Activated naive CD8-positive, alpha-beta T cell (primary cell): Measurements from ENCODE around the gene ELOVL5.
A peak's percentile ranks its signal among the peaks of the same experiment; 100 is the strongest.
"Not testable (repeated sequence)": the region's sequence is repeated elsewhere in the genome, so short reads cannot be mapped to it uniquely, and the experiment has no call there.

Source experiments
- H3K27ac Mint-ChIP-seq: one replicate; pipeline ENCODE4 v1.8.0; 2021; ENCODE audit warnings: mixed read lengths
- H3K27me3 Mint-ChIP-seq: one replicate; pipeline ENCODE4 v1.8.0; 2021; ENCODE audit warnings: mixed read lengths
- H3K36me3 Mint-ChIP-seq: one replicate; pipeline ENCODE4 v1.8.0; 2021; ENCODE audit warnings: mixed read lengths
- H3K4me1 Mint-ChIP-seq: one replicate; pipeline ENCODE4 v1.8.0; 2021; ENCODE audit warnings: low read depth, mixed read lengths
- H3K4me3 Mint-ChIP-seq: one replicate; pipeline ENCODE4 v1.8.0; 2021; ENCODE audit warnings: mild to moderate bottlenecking, mixed read lengths
- H3K9me3 Mint-ChIP-seq: one replicate; pipeline ENCODE4 v1.8.0; 2021; ENCODE audit warnings: low read depth, mixed read lengths

ELOVL5 gene, protein sequence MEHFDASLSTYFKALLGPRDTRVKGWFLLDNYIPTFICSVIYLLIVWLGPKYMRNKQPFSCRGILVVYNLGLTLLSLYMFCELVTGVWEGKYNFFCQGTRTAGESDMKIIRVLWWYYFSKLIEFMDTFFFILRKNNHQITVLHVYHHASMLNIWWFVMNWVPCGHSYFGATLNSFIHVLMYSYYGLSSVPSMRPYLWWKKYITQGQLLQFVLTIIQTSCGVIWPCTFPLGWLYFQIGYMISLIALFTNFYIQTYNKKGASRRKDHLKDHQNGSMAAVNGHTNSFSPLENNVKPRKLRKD

DNA sequence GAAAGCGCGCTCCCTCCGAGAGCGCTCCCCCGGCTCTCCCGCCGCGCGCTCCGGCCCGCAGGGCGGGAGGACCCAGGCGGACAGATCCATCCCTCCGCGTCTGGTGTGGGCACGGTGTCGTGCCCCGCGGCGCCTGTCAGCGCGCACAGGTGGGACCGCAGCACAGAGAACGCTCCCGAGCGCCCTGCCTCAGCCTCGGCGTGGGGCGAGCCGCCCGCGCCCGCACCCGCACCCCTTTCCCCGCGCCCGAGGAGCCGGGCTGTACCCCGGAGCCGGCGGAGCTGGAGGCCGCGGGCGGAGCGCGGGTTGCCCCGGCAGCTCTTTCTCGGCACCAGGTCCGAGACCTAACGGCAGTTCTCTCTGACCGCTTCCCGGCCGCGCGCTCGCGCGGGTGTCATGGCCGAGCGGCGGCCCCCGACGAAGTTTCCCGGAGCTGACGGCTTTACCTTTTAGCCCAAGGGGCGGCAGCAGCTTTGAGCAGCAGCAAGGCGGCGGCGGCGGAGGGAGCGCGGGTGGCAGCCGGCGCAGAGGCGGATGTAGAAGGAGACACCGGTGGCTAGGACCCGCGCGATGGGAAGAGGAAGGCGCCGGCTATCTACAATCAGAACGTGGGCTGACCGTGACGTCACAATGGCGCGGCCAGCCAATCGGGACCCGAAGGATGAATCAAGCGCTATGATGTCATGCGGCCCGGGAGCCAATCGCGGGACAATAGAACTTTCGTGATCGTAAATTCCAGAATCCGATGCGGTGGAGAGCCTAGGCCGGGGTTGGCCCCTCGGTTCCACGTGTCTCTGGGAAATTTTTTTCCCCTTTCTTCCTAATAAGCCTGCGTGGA, at the start of gene ELOVL5:
Gene ELOVL5, minus strand, starts transcription at position 580 of the 838 bp plus-strand sequence. CDS start 53,251 bp downstream, outside the sequence.
- H3K36me3 Mint-ChIP-seq, result peaks cover 6% of the 10 kb centered on the region
- peak within 1 kb of the TSS; percentile 94 for H3K27ac Mint-ChIP-seq
- peaks cover 51% of the 10 kb centered on the region for H3K4me1 Mint-ChIP-seq
- H3K27me3 Mint-ChIP-seq, result no peaks in the 10 kb centered on the region
- H3K9me3 Mint-ChIP-seq, result no peaks in the 10 kb centered on the region
- H3K4me3 Mint-ChIP-seq, result peak within 1 kb of the TSS; percentile 97

DNA sequence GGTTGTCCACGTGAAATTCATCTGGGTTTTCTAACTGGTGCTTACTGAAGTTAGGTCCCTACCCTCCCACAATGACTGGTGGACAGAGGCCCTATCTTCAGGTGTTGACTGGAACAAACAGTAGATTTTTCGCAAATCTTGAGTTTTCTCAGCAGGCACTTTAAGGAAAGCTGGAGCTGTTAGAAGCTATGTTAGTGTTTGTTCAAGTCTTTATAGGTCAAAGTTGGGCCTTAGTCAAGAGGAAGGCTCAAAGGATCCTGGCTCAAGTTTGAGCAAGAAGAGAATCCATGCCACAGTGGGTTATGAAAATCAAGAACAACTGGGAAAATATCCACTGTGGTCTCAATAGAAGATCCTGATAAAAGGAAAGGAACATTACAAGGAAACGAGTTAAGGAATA, 48.5 kb upstream of the ELOVL5 start:
- Mint-ChIP-seq H3K27me3 (no peaks in the 10 kb centered on the region), H3K9me3 (no peaks in the 10 kb centered on the region), H3K27ac (no peak overlapping the region), H3K4me3 (no peak overlapping the region), H3K4me1 (no peaks in the 10 kb centered on the region), H3K36me3 (no peaks in the 10 kb centered on the region)

DNA sequence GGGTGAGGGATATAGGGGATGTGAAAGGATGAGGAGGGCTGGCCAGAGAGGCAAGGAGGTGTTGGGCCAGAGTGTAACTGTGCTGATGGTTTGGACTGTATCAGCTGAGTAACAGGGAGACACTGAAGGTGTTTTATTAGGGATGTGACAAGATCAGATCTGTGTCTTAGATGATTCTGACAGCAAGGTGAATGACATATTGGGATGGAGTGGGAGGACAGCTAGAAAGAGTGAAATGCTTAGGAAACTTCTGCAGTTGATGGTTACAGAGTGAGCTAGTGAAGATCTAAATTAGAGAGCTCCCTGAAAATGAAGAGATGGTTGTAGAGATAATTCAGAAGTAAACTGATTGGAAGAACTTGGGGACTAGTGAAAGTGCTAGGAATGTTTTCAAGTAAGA, 47.2 kb upstream of the ELOVL5 start:
- H3K4me1 Mint-ChIP-seq, result no peaks in the 10 kb centered on the region
- no peaks in the 10 kb centered on the region for H3K9me3 Mint-ChIP-seq
- H3K27me3 Mint-ChIP-seq, result no peaks in the 10 kb centered on the region
- H3K27ac Mint-ChIP-seq, result no peak overlapping the region
- H3K4me3 Mint-ChIP-seq, result no peak overlapping the region
- no peaks in the 10 kb centered on the region for H3K36me3 Mint-ChIP-seq

DNA sequence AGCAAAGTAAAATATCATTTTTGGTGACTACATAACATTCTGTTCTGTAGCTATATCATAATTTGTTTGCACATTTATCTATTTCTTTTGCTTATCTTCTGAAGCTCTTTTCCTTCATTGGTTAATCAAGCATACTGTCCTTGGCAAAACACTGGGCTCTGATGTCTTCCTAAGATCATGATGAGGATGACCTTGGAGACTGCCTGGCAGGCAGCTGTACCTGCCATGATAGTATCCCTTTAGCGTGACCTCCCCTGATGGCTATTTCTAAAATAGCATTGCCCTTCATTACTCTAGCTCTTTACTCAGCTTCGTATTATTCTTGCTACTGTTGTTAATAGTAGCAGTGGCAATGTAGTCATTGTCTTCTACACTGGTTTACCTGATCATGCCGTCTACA, 46.0 kb upstream of the ELOVL5 start:
- H3K9me3 Mint-ChIP-seq, result no peaks in the 10 kb centered on the region

DNA sequence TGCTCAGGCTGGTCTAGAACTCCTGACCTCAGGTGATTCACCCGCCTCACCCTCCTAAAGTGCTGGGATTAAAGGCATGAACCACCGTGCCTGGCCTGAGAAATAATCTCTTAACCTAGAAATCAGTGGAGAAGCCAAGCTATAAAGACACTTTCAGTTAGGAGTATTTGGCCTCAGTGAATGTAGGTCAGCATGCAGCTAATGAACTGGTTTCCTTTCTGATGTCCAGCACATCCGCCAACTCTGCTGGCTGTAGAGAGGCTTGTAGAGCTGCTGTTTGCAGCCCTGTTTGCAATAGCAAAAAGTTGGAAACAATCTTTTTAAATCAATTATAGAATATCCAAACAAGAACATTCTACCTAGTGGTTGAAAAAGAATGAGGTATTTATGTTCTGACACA, 42.4 kb upstream of the ELOVL5 start:
- Mint-ChIP-seq H3K4me1 (no peaks in the 10 kb centered on the region), H3K9me3 (no peaks in the 10 kb centered on the region), H3K27me3 (no peaks in the 10 kb centered on the region), H3K4me3 (no peak overlapping the region), H3K36me3 (no peaks in the 10 kb centered on the region), H3K27ac (no peak overlapping the region)

More for the DNA sequence above, 46.0 kb upstream of the ELOVL5 start:
- Mint-ChIP-seq H3K27ac (no peak overlapping the region), H3K27me3 (no peaks in the 10 kb centered on the region), H3K4me1 (no peaks in the 10 kb centered on the region), H3K36me3 (no peaks in the 10 kb centered on the region), H3K4me3 (no peak overlapping the region)

DNA sequence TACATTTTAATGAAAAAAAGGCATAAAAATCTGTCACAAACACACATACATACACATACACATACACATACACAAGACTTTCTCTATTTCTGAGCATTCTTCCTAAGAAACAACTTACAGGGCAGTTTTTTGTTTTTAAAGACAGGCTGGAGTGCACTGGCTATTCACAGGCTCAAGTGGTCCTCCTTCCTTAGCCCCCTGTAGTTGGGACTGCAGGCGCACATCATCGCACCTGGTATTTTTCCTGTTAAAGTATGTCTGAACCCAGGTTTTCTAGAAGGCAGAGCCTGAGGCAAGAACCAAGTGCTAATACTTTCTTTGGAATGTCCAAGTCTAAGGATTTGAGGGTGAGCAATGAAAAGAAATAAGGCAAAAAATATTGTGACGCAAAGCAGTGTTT, 41.3 kb upstream of the ELOVL5 start:
- Mint-ChIP-seq H3K9me3 (no peaks in the 10 kb centered on the region), H3K4me3 (no peak overlapping the region), H3K36me3 (no peaks in the 10 kb centered on the region), H3K4me1 (no peaks in the 10 kb centered on the region), H3K27me3 (no peaks in the 10 kb centered on the region), H3K27ac (no peak overlapping the region)

DNA sequence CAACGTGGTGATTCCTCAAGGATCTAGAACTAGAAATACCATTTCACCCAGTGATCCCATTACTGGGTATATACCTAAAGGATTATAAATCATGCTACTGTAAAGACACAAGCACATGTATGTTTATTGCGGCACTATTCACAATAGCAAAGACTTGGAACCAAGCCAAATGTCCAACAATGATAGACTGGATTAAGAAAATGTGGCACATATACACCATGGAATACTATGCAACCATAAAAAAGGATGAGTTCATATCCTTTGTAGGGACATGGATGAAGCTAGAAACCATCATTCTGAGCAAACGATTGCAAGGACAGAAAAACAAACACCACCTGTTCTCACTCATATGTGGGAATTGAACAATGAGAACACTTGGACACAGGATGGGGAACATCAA, 39.9 kb upstream of the ELOVL5 start:
- H3K36me3 Mint-ChIP-seq, result not testable (repeated sequence)

DNA sequence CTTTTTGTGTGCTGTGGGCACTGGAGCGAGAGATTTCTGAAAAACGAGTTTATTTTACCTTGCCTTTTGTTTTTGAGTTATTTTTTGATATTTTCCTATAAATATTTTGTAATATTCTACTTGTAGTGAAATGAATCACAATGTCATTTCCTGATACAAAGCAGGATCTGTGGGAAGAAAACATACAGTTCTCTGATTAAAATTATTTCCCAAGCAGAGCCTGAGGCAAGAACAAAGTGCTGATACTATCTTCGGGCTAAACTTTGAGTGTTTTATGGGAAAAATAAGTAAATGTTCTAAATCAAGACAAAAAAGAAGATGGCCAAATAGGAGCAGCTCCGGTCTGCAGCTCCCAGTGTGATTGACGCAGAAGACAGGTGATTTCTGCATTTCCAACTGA, 33.7 kb upstream of the ELOVL5 start:
- H3K27me3 Mint-ChIP-seq, result peaks cover 2% of the 10 kb centered on the region
- no peak overlapping the region for H3K4me3 Mint-ChIP-seq
- H3K4me1 Mint-ChIP-seq, result no peaks in the 10 kb centered on the region
- no peaks in the 10 kb centered on the region for H3K9me3 Mint-ChIP-seq
- no peak overlapping the region for H3K27ac Mint-ChIP-seq
- H3K36me3 Mint-ChIP-seq, result no peaks in the 10 kb centered on the region

More for the DNA sequence above, 39.9 kb upstream of the ELOVL5 start:
- H3K27ac Mint-ChIP-seq, H3K9me3 Mint-ChIP-seq, H3K4me1 Mint-ChIP-seq, H3K4me3 Mint-ChIP-seq, H3K27me3 Mint-ChIP-seq: not testable (repeated sequence)

DNA sequence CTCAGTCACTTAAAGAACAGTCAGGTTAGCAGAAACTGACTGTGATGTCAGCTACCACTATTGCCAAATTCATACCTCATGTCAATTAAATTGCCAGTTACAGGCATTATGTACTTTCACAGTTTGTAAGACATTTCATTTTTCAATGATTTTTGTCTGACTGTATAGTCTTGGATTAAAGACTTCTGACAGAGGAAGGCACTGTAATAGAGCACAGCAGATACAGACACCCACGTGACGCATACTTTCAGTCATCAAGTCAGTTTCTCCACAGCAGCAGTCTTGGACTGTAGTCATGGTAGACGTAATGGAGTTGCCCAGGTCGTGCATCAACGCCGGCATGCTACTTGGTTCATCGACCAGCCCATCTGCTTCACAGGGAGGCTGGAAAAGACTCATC, 29.5 kb upstream of the ELOVL5 start:
- Mint-ChIP-seq H3K27me3 (no peaks in the 10 kb centered on the region), H3K27ac (no peak overlapping the region), H3K4me3 (no peak overlapping the region)

DNA sequence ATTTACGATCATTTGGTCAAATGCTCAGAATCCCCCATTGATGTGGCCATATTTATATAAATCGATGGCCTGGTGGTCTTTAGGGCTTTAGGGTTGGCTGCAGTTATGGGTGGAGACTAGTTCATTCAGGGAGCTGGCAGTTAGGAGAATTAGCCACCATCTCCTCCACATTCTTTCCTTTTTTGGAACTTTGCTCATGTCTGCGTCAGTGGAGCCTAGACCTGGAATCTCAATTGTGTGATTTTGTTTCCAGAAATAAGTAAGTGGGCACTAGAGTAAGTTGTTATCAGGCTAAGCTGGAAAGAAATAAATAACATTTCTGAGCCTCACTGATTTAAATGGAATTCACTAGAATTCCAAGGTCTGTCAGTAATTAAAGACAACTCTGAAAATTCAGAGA, 29.0 kb upstream of the ELOVL5 start:
- Mint-ChIP-seq H3K4me3 (no peak overlapping the region), H3K27ac (no peak overlapping the region), H3K27me3 (no peaks in the 10 kb centered on the region), H3K4me1 (no peaks in the 10 kb centered on the region), H3K9me3 (no peaks in the 10 kb centered on the region), H3K36me3 (no peaks in the 10 kb centered on the region)

More for the DNA sequence above, 29.5 kb upstream of the ELOVL5 start:
- Mint-ChIP-seq H3K36me3 (no peaks in the 10 kb centered on the region), H3K4me1 (no peaks in the 10 kb centered on the region), H3K9me3 (no peaks in the 10 kb centered on the region)

DNA sequence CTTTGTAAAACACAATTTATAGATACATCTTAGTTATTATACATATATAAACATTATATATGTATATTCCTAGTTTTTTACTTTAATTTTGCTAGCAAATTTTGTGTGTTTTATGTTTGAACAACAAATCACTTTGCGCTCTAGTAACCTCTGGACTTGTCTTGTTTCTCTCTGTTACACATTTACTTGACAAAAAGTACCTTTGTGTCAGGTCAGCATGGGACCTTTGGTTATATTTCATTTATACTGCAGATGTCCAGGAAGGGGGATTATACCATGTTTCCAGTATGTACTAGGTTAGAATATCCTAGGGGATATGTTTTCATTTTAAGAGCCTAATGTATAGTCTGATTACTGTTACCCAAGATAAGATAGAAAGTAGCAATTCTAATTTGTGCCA, 28.5 kb upstream of the ELOVL5 start:
- H3K4me3 Mint-ChIP-seq, result no peak overlapping the region
- no peaks in the 10 kb centered on the region for H3K9me3 Mint-ChIP-seq
- no peaks in the 10 kb centered on the region for H3K4me1 Mint-ChIP-seq
- H3K27ac Mint-ChIP-seq, result no peak overlapping the region
- no peaks in the 10 kb centered on the region for H3K36me3 Mint-ChIP-seq
- H3K27me3 Mint-ChIP-seq, result no peaks in the 10 kb centered on the region

DNA sequence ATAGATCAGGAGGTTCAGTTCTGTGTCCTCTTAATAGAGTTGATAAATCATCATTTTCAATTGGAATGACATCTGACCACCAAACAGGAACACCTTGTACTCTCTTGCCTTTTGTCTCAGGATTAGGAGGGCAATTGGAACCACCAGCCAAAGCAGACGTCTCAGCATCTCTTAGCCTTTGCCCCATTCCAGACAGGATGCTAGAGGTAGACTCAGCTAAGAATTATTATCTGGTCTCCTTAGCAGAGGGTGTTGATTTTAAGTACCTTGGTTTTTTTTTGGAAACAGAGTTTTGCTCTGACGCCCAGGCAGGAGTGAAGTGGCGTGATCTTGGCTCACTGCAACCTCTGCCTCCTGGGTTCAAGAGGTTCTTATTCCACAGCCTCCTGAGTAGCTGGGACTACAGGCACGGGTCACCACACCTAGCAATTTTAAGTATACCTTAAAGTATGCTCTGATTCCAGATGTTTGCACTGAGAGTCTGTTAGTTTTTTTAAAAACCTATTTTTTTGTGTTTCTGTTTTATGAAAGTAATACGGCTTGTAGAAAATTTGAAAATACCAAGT, 28.0 kb upstream of the ELOVL5 start:
- H3K9me3 Mint-ChIP-seq, result no peaks in the 10 kb centered on the region
- no peak overlapping the region for H3K4me3 Mint-ChIP-seq
- H3K27me3 Mint-ChIP-seq, result no peaks in the 10 kb centered on the region
- H3K36me3 Mint-ChIP-seq, result no peaks in the 10 kb centered on the region
- no peak overlapping the region for H3K27ac Mint-ChIP-seq
- no peaks in the 10 kb centered on the region for H3K4me1 Mint-ChIP-seq

DNA sequence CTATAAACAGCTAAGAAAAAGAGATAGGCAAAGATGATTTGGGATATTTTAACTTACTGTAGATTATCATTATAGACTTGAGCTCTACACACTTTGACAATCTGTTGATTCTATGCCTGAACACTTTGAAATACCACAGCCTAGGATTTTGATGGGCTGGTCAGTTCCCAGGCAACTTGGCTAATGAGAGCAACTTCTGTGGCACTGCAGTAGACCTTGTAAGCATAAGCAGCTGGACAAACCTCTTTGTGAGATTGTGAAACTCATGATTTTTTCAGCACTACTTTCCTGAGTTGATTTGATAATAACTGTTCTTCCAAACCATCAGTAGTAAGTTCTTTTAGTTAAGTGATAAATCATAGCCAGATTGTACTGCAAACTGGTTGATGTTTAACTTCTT, 27.1 kb upstream of the ELOVL5 start:
- Mint-ChIP-seq H3K4me3 (no peak overlapping the region), H3K36me3 (no peaks in the 10 kb centered on the region), H3K9me3 (no peaks in the 10 kb centered on the region), H3K27me3 (no peaks in the 10 kb centered on the region), H3K4me1 (no peaks in the 10 kb centered on the region), H3K27ac (no peak overlapping the region)

DNA sequence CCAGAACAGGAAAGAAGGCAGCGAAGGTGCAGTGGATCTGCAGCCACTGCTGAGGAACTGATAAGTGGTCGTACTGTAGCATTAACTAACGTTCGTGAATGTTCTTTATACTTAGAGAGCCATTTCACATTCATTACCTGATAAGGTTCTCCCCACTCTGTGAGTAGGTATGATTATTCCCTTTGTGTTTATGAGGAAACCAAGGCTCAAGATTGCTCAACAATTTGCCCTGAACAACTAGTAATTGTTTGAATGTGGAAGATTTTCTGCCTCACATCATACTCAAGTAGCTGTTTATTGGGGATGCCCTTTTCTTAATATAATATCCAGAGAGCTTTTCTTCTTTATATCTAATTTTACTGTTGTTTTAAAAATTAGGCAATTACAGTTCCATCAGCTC, 24.9 kb upstream of the ELOVL5 start:
- H3K4me3 Mint-ChIP-seq, result no peak overlapping the region
- no peaks in the 10 kb centered on the region for H3K27me3 Mint-ChIP-seq
- H3K36me3 Mint-ChIP-seq, result no peaks in the 10 kb centered on the region
- no peaks in the 10 kb centered on the region for H3K9me3 Mint-ChIP-seq
- no peak overlapping the region for H3K27ac Mint-ChIP-seq
- peaks cover 6% of the 10 kb centered on the region for H3K4me1 Mint-ChIP-seq

DNA sequence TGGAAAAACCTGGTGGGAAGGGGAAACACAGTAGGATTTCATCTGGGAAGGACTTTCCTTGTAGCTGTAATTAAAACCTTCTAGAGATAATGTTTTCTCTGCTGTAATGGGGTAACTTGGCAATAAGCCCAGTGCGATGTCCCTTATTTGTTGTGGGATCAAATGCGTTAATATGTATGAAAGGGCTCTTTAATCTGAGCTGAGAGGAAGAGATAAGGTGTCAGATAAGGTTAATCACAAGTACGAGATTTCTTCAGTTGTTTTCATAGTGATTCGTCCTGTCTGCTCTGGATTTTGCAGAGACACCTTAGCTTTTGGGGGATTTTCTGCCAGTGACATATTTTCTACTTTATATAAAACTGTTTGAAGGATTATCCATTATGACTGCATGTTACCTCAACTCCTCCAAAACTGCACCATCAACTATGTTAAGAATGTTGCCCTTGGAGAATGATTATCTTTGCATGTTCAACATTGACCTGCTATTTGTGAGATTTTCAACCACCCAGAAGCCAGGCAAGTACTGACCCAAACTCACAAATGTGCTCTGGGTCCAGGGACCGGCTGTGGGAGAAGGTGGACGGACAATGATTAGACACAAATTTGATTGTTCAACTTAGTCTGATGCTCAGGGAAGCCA, 21.2 kb upstream of the ELOVL5 start:
- Mint-ChIP-seq H3K4me3 (no peak overlapping the region), H3K36me3 (peaks cover 4% of the 10 kb centered on the region), H3K27me3 (no peaks in the 10 kb centered on the region), H3K9me3 (no peaks in the 10 kb centered on the region), H3K4me1 (peaks cover 6% of the 10 kb centered on the region), H3K27ac (no peak overlapping the region)
